Smooth muscle cell (in vitro differentiated cells): ENCODE measurements around the gene DKKL1. TPM values are rescaled to one million over a fixed set of nuclear protein-coding genes. Genes with fewer than 3 reads are reported as not detected.
"Not testable (repeated sequence)": the region's sequence is repeated elsewhere in the genome, so short reads cannot be mapped to it uniquely, and the experiment has no call there.

Experiments
- DNase-seq: peaks from one replicate; lab custom pipeline; 2025; ENCODE audit not compliant: unreplicated experiment; lab: John Stamatoyannopoulos, UW
- H2AFZ ChIP-seq: fragments of 200-600 bp; sonication (generic); 2 replicates; pipeline ENCODE4 v1.6.0; 2016; ENCODE audit warnings: antibody characterized with exemption, low read depth, mild to moderate bottlenecking
- H3F3A ChIP-seq: fragments of 200-600 bp; sonication (generic); 2 replicates; pipeline ENCODE4 v1.6.0; 2017; ENCODE audit warnings: antibody characterized with exemption, low read depth
- H3K27ac ChIP-seq: fragments of 200-600 bp; sonication (generic); 2 replicates; pipeline ENCODE4 v1.5.1; 2016; ENCODE audit warnings: low read depth, mild to moderate bottlenecking
- H3K27me3 ChIP-seq: fragments of 200-600 bp; sonication (generic); 2 replicates; pipeline ENCODE4 v1.6.1; 2016; ENCODE audit warnings: low read depth, mild to moderate bottlenecking
- H3K36me3 ChIP-seq: fragments of 200-600 bp; sonication (generic); 2 replicates; pipeline ENCODE4 v1.5.1; 2016; ENCODE audit warnings: low read depth
- H3K4me1 ChIP-seq: fragments of 200-600 bp; sonication (generic); 2 replicates; pipeline ENCODE4 v1.5.1; 2016; ENCODE audit warnings: low read depth
- H3K4me2 ChIP-seq: fragments of 200-600 bp; sonication (generic); 2 replicates; pipeline ENCODE4 v1.6.0; 2016; ENCODE audit warnings: mild to moderate bottlenecking
- H3K4me3 ChIP-seq: fragments of 200-600 bp; sonication (generic); 2 replicates; pipeline ENCODE4 v1.5.1; 2016; ENCODE audit warnings: mild to moderate bottlenecking
- H3K79me2 ChIP-seq: fragments of 200-600 bp; sonication (generic); 2 replicates; pipeline ENCODE4 v1.6.0; 2016; ENCODE audit warnings: low read depth, mild to moderate bottlenecking
- H3K9ac ChIP-seq: fragments of 200-600 bp; sonication (generic); 2 replicates; pipeline ENCODE4 v1.6.0; 2016; ENCODE audit warnings: low read depth
- H3K9me3 ChIP-seq: fragments of 200-600 bp; sonication (generic); replicated peaks from 2 replicates; pipeline ENCODE4 v1.5.1; 2016; ENCODE audit warnings: low read depth
- H4K20me1 ChIP-seq: fragments of 200-600 bp; sonication (generic); 2 replicates; pipeline ENCODE4 v1.6.0; 2016; ENCODE audit warnings: low read depth
- CTCF ChIP-seq: fragments of 200-600 bp; sonication (generic); IDR thresholded peaks from 2 replicates; pipeline ENCODE4 v1.5.1; 2017; ENCODE audit warnings: borderline replicate concordance, mild to moderate bottlenecking, antibody characterized with exemption; ENCODE audit not compliant: insufficient read depth, poor library complexity, severe bottlenecking
- WGBS: methylation state at CpG from one replicate; pipeline ENCODE4 v1.1.7; 2016; ENCODE audit warnings: low lambda C conversion rate; 5-methylcytosine and 5-hydroxymethylcytosine counted together
- polyA plus RNA-seq: library from polyadenylated mRNA; unstranded; fragments of >200 nt; fragmentation: Nextera tagmentation; extraction: Ambion mirVana; gene quantifications from 2 replicates; pipeline ENCODE4 v1.2.1, GENCODE V29; 2016
- total RNA-seq: library from RNA; depleted of rRNA; stranded (reverse); fragments of >200 nt; gene quantifications from 2 replicates; pipeline ENCODE4 v1.2.3, GENCODE V29; 2014

The DKKL1 gene
- total and polyA plus RNA-seq, 2 experiments from 2014 or later = 2.3 to 2.8 TPM

- no peak for DNase-seq
- H3K79me2 ChIP-seq = peaks cover 12% of the 10 kb centered on the region
- no peak overlapping the region for H3K27ac ChIP-seq
- H3F3A ChIP-seq = peaks cover 6% of the 10 kb centered on the region
- no peaks in the 10 kb centered on the region for H4K20me1 ChIP-seq
- H2AFZ ChIP-seq = no peak overlapping the region
- no peak for TF ChIP-seq CTCF
- no peaks in the 10 kb centered on the region for H3K36me3 ChIP-seq
- H3K27me3 ChIP-seq = no peaks in the 10 kb centered on the region
- H3K4me3 ChIP-seq = no peak overlapping the region
- no peak overlapping the region for H3K9ac ChIP-seq
- no peak overlapping the region for H3K4me2 ChIP-seq
- H3K4me1 ChIP-seq = peaks cover 3% of the 10 kb centered on the region
- H3K9me3 ChIP-seq = no peaks in the 10 kb centered on the region
Measured at GRCh38 chr19:49366110-49366509, 2.4 kb downstream of the DKKL1 start.

GRCh38 chr19:49368711-49369358 lies 5.2 kb downstream of the DKKL1 start:
- no peak for TF ChIP-seq CTCF
- H3K9ac ChIP-seq = no peak overlapping the region
- H3K36me3 ChIP-seq = no peaks in the 10 kb centered on the region
- H3K9me3 ChIP-seq = no peaks in the 10 kb centered on the region
- H4K20me1 ChIP-seq = no peaks in the 10 kb centered on the region
- peaks cover 3% of the 10 kb centered on the region for H3K4me1 ChIP-seq
- no peak overlapping the region for H3K4me3 ChIP-seq
- no peak for DNase-seq
- H3K4me2 ChIP-seq = no peak overlapping the region
- peaks cover 4% of the 10 kb centered on the region for H3F3A ChIP-seq
- H2AFZ ChIP-seq = no peak overlapping the region
- H3K79me2 ChIP-seq = no peaks in the 10 kb centered on the region
- no peak overlapping the region for H3K27ac ChIP-seq
- 65% methylated on average over 5 of the region's 5 CpGs for WGBS
- H3K27me3 ChIP-seq = no peaks in the 10 kb centered on the region

- Histone ChIP-seq H3K36me3 (no peaks in the 10 kb centered on the region), H3K27ac (no peak overlapping the region), H3K9ac (no peak overlapping the region), H3F3A (no peaks in the 10 kb centered on the region), H4K20me1 (no peaks in the 10 kb centered on the region), H3K79me2 (no peaks in the 10 kb centered on the region), H3K4me2 (no peak overlapping the region), H2AFZ (no peak overlapping the region), H3K27me3 (no peaks in the 10 kb centered on the region), H3K9me3 (no peaks in the 10 kb centered on the region), H3K4me3 (no peak overlapping the region), H3K4me1 (no peaks in the 10 kb centered on the region)
- TF ChIP-seq CTCF = no peak
- DNase-seq = no peak
- 83% methylated on average over 3 of the region's 3 CpGs for WGBS
Measured at GRCh38 chr19:49371184-49371583, 7.5 kb downstream of the DKKL1 start.

GRCh38 chr19:49373174-49373573 lies 9.5 kb downstream of the DKKL1 start:
- H3K9ac ChIP-seq, DNase-seq, H4K20me1 ChIP-seq, H2AFZ ChIP-seq, H3K27ac ChIP-seq, H3K79me2 ChIP-seq, H3F3A ChIP-seq, H3K4me2 ChIP-seq, H3K4me1 ChIP-seq, H3K36me3 ChIP-seq, H3K9me3 ChIP-seq, H3K4me3 ChIP-seq, H3K27me3 ChIP-seq: not testable (repeated sequence)
- WGBS = 89% methylated on average over 3 of the region's 3 CpGs
